ENCODE measurements around the gene COL13A1. TPM values are rescaled to one million over a fixed set of nuclear protein-coding genes. Genes with fewer than 3 reads are reported as not detected.

The COL13A1 gene
- total RNA-seq, 6 experiments from 2014 or later, result 33.5 to 46.6 (median 38.1) TPM

GRCh38 chr10:69876931-69877330, 75.2 kb downstream of the COL13A1 start:
- Mint-ChIP-seq H3K27me3 (ENCODE audit: insufficient read depth) (no peaks in the 10 kb centered on the region; the same call in 1 of the 2 replicates), H3K27ac (no peak overlapping the region), H3K4me1 (ENCODE audit: low read depth) (peaks cover 24% of the 10 kb centered on the region), H3K36me3 (ENCODE audit: low read depth) (peaks cover 11% of the 10 kb centered on the region), H3K4me3 (no peak overlapping the region), H3K9me3 (no peaks in the 10 kb centered on the region)
- TF ChIP-seq, protein P1, sequence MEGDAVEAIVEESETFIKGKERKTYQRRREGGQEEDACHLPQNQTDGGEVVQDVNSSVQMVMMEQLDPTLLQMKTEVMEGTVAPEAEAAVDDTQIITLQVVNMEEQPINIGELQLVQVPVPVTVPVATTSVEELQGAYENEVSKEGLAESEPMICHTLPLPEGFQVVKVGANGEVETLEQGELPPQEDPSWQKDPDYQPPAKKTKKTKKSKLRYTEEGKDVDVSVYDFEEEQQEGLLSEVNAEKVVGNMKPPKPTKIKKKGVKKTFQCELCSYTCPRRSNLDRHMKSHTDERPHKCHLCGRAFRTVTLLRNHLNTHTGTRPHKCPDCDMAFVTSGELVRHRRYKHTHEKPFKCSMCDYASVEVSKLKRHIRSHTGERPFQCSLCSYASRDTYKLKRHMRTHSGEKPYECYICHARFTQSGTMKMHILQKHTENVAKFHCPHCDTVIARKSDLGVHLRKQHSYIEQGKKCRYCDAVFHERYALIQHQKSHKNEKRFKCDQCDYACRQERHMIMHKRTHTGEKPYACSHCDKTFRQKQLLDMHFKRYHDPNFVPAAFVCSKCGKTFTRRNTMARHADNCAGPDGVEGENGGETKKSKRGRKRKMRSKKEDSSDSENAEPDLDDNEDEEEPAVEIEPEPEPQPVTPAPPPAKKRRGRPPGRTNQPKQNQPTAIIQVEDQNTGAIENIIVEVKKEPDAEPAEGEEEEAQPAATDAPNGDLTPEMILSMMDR (IDR thresholded peaks at IDR 0.05), result no peak
- DNase-seq, result no peak

GRCh38 chr10:69878038-69878437, 76.3 kb downstream of the COL13A1 start:
- H3K27ac Mint-ChIP-seq, result no peak overlapping the region
- H3K36me3 Mint-ChIP-seq (ENCODE audit: low read depth), result peaks cover 5% of the 10 kb centered on the region
- TF ChIP-seq, protein P1 (IDR thresholded peaks at IDR 0.05), result no peak
- no peaks in the 10 kb centered on the region for H3K9me3 Mint-ChIP-seq
- H3K27me3 Mint-ChIP-seq (ENCODE audit: insufficient read depth), result no peaks in the 10 kb centered on the region; the same call in 1 of the 2 replicates
- no peak for DNase-seq
- no peak overlapping the region for H3K4me3 Mint-ChIP-seq
- H3K4me1 Mint-ChIP-seq (ENCODE audit: low read depth), result peaks cover 22% of the 10 kb centered on the region

DNA sequence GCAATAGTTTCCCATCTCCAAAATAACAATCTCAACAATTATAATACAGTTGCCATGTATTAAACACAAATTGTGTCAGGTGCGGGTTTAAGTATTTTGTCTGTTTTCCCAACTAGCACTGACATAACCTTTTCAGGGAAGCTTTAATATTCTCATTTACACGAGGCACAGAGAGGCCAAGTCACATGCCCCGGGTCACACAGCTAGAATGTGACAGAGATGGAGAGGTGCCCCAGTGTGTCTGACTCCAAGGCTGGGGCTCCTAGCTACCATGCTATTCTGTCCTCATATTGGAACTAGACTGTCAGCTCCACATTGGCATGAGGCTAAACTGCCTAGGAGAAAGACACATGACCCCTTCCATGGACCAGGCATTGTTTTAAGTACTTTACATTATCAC, 77.2 kb downstream of the COL13A1 start:
- no peak overlapping the region for H3K4me3 Mint-ChIP-seq

GRCh38 chr10:69879634-69880257, 78.0 kb downstream of the COL13A1 start:
- H3K4me1 Mint-ChIP-seq (ENCODE audit: low read depth), result peaks cover 15% of the 10 kb centered on the region
- H3K4me3 Mint-ChIP-seq, result no peak overlapping the region
- TF ChIP-seq, protein P1 (IDR thresholded peaks at IDR 0.05), result no peak
- no peaks in the 10 kb centered on the region for H3K9me3 Mint-ChIP-seq
- no peak for DNase-seq
- H3K36me3 Mint-ChIP-seq (ENCODE audit: low read depth), result peaks cover 8% of the 10 kb centered on the region; the same call in 1 of the 2 replicates
- no peaks in the 10 kb centered on the region; the same call in none of the 2 replicates for H3K27me3 Mint-ChIP-seq (ENCODE audit: insufficient read depth)
- no peak overlapping the region for H3K27ac Mint-ChIP-seq

More for the DNA sequence above, 77.2 kb downstream of the COL13A1 start:
- Mint-ChIP-seq H3K27ac (no peak overlapping the region), H3K4me1 (ENCODE audit: low read depth) (peaks cover 22% of the 10 kb centered on the region), H3K27me3 (ENCODE audit: insufficient read depth) (no peaks in the 10 kb centered on the region; the same call in none of the 2 replicates), H3K9me3 (no peaks in the 10 kb centered on the region), H3K36me3 (ENCODE audit: low read depth) (peaks cover 13% of the 10 kb centered on the region)
- TF ChIP-seq, protein P1 (IDR thresholded peaks at IDR 0.05), result no peak
- DNase-seq, result no peak

- Mint-ChIP-seq H3K27me3 (ENCODE audit: insufficient read depth) (peaks cover 1% of the 10 kb centered on the region), H3K36me3 (ENCODE audit: low read depth) (peaks cover 8% of the 10 kb centered on the region; the same call in 1 of the 2 replicates), H3K4me3 (no peak overlapping the region), H3K4me1 (ENCODE audit: low read depth) (peaks cover 10% of the 10 kb centered on the region; the same call in 1 of the 2 replicates), H3K27ac (no peak overlapping the region), H3K9me3 (no peaks in the 10 kb centered on the region)
- no peak for DNase-seq
- TF ChIP-seq, protein P1 (IDR thresholded peaks at IDR 0.05), result no peak
Measured at GRCh38 chr10:69880301-69881081, 78.8 kb downstream of the COL13A1 start.
